SW 1271 (cell line): ENCODE data around the gene PFDN2.

Source experiments
- DNase-seq, 2 experiments: peaks; one replicate each; lab custom pipeline; 2025; lab: John Stamatoyannopoulos, UW

PFDN2 gene

GRCh38 chr1:161051219-161051618 is 66.6 kb downstream of the PFDN2 start:
- no peak for DNase-seq
